MM.1S (cell line): ENCODE results near the gene IL10RB.

Experiments
- EZH2 ChIP-seq: fragments of 300-600 bp; sonication (generic); optimal IDR thresholded peaks from 2 replicates; pipeline ENCODE3; 2017; ENCODE audit warnings: low read depth, mild to moderate bottlenecking, antibody characterized with exemption, low read length, mixed read lengths
- TF ChIP-seq, protein P1 (sequence below): fragments of 300-600 bp; sonication (generic); IDR thresholded peaks from 2 replicates; pipeline ENCODE4 v1.5.1; 2016; ENCODE audit warnings: antibody characterized with exemption, low read length, mixed read lengths

DNA sequence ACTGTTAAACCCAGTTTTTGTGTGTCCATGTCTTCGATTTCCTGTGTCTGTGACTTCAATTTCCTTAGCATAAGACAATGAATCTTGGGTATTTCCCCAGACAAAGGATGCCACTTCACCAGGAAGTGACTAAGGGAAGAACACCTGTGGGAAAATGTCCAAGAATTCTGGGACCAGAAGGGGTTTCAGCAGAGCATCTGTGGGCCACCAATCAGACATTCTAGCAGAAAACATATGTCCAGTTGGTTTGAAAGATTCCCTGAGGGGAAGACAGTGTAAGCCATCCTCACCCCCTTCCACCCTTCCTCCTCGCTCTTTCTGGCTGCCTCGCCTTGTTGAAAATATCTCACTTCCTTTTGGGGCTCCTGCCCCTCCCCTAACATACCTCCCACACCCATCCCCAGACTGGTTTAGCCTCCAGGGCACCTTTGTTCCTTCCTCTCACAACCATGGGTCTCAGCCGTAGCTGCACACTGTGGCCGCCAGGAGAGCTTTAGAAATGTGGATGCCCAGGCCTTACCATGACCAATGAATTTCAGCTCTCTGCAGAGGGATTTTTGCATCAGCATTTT, 33.1 kb downstream of the IL10RB start:
- TF ChIP-seq, protein P1, sequence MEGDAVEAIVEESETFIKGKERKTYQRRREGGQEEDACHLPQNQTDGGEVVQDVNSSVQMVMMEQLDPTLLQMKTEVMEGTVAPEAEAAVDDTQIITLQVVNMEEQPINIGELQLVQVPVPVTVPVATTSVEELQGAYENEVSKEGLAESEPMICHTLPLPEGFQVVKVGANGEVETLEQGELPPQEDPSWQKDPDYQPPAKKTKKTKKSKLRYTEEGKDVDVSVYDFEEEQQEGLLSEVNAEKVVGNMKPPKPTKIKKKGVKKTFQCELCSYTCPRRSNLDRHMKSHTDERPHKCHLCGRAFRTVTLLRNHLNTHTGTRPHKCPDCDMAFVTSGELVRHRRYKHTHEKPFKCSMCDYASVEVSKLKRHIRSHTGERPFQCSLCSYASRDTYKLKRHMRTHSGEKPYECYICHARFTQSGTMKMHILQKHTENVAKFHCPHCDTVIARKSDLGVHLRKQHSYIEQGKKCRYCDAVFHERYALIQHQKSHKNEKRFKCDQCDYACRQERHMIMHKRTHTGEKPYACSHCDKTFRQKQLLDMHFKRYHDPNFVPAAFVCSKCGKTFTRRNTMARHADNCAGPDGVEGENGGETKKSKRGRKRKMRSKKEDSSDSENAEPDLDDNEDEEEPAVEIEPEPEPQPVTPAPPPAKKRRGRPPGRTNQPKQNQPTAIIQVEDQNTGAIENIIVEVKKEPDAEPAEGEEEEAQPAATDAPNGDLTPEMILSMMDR: peak; percentile 63
- no peak for TF ChIP-seq EZH2
